Activated CD8-positive, alpha-beta memory T cell treated with anti-CD3 and anti-CD28 coated beads, Interleukin-2, amount 50 U/mL, for 48 hours (primary cell): Measurements from ENCODE around the gene GSKIP.
"Not testable (repeated sequence)": the region's sequence is repeated elsewhere in the genome, so short reads cannot be mapped to it uniquely, and the experiment has no call there.

Experiments
- DNase-seq: peaks from one replicate; pipeline ENCODE4 v3.0.0-alpha.2; 2020

Gene GSKIP

GRCh38 chr14:96362965-96363750 lies at the start of gene GSKIP, which contains the start of gene ATG2B:
Gene GSKIP, plus strand, starts transcription at chr14:96363526. Its CDS starts 18,722 bp downstream, at chr14:96382248.
Gene ATG2B, minus strand, starts transcription at chr14:96363341. Its CDS starts 365 bp downstream, at chr14:96362976.
- DNase-seq, result peak; percentile 98

DNA sequence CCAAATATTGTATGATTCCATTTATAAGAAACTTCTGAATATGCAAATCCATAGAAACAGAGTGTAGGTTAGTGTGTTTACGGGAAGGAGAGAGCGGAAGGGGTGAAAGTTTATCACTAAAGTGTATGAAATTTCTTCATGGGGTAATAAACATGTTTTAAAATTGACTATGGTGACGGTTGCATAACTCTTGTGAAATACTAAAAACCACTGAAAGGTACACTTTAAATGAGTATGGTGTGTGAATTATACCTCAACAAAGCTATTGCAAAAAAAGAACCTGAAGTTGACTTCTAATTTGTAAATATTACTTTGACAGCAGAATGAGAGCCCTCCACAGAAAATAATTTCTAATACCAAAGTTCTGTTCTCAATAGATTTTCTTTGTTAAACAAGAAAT lies 47.2 kb upstream of the GSKIP start:
- DNase-seq, result no peak

- DNase-seq, result no peak
Observed at GRCh38 chr14:96318836-96319235, 44.5 kb upstream of the GSKIP start.

DNA sequence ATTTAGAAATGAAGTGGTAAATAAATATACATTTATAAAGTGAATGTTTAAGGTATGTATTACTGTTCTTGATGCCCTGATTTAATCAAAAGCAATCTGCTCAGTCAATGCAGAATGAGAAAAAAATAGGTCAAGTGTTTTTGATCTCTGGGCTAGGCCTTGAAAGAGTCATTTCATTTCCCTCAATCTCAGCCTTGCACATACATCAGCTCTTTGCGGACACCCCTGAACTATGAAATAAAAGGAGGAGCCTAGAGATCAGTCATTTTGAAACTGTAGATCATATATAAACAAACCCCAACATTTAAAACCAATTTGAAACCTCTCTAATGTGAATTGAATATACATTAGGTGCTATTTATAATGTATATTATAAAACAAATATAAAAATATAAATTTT lies 42.7 kb upstream of the GSKIP start:
- no peak for DNase-seq

DNA sequence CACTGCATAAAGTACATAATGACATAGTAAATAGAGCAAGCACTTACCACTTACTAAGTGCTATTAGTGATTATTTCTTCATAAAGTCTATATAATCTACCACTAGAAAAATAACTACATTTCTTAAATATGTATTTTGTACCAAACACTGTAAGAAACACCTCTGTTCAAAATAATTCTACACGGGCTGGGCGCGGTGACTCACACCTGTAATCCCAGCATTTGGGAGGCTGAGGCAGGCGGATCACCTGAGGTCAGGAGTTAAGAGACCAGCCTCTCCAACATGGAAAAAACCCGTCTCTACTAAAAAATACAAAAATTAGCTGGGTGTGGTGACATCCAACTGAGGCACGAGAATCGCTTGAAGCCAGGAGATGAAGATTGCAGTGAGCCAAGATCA lies 39.1 kb upstream of the GSKIP start:
- no peak for DNase-seq

GRCh38 chr14:96338551-96338950 lies 24.8 kb upstream of the GSKIP start:
- DNase-seq, result no peak

GRCh38 chr14:96341323-96341722 lies 22.0 kb upstream of the GSKIP start:
- no peak for DNase-seq

DNA sequence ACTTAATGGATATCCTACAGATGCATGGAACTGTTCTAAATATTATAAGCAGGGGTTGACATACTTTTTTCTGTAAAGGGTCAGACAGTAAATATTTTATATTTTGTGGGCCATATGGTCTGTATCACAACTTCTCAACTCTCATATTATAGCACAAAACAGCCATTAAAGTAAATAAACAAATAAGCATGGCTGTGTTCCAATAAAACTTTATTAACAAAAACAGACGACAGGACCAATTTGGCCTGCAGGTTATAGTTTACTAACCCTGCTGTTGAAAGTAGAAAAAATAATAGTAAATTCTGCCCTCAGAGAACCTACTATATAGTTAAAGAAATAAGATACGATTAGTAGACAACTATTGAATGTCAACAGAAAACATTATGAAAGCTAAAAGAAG lies 17.7 kb upstream of the GSKIP start:
- no peak for DNase-seq

DNA sequence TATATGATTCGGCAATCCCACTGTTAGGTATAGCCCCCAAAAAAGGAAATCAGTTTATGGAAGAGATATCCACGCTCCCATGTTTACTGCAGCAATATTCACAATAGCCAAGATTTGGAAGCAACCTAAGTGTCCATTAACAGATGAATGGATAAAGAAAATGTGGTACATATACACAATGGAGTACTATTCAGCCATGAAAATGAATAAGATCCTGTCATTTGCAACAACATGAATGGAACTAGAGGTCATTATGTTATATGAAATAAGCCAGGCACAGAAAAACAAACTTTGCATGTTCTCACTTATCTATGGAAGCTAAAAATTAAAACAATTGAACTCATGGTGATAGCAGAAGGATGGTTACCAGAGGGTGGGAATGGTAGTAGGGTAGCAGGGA lies 15.4 kb upstream of the GSKIP start:
- DNase-seq, result not testable (repeated sequence)

DNA sequence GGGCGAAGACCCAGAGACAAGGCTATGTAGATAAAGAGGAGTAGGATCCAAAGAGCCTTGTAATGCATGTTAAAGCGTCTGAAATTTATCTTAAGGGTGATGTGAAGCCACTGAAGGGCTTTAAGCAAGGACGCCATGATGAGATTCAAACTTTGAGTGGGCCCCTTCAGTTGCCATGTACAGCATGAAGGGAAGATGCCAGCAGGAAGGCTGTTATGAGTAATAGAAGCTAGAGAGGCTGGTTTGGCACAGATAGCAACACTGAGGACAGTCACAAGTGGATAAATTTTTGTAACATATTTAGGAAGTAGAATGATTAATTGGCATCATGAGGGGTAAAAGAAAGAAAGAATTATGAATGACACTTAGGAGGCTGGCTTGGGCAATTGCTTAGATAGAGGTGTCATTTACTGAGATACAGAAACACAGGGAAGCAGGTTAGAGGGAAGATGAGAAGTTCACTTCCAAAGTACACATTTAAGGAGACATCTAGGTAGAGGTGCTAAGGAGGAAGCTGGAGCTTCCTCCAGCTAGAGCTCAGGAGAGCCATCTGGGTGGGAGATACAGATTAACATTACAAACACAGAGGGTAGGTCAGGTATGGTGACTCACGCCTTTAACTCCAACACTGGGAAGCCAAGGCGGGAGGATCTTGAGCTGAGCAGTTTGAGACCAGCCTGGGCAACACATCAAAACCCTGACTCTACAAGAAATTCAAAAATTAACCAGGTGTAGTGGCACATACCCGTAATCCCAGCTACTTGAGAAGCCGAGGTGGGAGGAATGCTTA lies 13.8 kb upstream of the GSKIP start:
- DNase-seq, result no peak

GRCh38 chr14:96351986-96352385 lies 11.3 kb upstream of the GSKIP start:
- no peak for DNase-seq

DNA sequence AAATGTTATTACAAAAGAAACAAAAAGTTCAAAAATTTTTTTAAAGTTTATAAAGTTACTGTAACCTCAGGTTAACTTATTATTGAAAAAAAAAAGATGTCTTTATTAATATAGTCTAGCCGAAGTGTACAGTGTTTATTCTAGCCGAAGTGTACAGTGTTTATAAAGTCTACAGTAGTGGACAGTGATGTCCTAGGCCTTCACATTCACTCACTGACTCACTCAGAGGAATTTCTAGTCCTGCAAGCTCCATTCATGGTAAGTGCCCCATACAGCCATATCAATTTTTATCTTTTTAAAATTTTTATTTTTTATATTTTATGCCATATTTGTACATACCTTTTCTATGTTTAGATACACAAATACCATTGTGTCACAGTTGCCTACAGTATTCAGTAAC lies 10.6 kb upstream of the GSKIP start:
- no peak for DNase-seq

- DNase-seq, result no peak
Observed at GRCh38 chr14:96354246-96354645, 9.1 kb upstream of the GSKIP start.

- no peak for DNase-seq
Observed at GRCh38 chr14:96357216-96357615, 6.1 kb upstream of the GSKIP start.

DNA sequence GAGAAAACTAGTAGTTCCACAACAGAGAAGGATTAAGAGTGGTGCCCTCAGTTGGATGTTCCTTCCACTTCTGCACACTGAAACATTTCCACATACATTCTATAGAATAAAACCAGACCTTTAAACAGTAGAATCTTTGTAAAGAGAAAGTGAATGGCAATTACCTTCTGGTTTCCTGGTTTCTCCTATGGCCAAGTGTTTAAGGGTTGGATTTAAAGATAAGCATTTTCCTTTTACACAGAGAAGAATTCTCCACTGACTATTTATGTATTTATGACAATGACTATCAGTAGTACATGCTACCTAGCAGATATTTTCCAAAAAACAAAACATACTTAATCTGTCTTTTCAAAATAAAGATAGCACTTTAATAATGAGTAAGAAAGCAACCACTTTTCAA lies 3.4 kb upstream of the GSKIP start:
- no peak for DNase-seq

DNA sequence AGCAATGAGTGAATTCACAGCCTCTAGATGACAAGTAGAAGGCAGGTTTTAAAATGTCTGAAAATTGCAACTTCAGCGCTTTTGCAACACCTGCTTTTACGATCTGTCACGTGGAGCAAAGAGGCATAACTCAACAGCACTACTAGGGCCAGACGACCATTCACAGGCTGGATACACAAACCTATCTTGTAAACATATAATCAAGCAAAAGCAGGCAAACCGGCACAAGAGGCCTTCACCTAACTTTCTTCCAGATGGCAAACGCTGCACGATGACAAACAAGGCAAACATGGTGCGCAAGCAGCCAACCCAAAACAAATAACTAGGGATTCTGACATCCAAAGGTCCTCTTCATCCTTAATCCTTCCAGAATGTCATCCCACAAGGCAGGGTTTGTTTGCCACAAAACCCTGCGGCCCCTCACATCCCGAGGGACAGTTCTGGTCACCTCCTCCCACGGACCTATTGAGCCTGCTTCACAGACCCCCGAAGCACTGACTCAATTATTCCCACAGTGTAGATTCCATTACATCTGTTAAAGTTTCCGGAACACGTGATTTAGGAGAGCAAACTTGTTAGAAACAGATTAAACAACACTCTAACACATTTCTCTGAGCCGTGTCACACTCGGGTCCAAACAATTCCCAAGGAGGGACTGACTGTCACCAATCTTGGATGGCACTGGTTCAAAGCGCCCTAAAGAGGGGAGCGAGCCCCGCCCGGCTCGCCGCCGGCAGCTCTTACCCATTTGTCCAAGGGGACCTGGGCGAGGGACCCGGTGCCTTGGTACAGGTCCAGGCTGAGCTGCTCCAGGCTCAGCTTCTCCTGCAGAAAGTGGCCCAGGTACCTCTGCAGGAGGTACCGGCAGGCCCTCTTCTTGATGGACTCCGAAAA lies 1.0 kb upstream of the GSKIP start:
- peak; percentile 61 for DNase-seq

GRCh38 chr14:96363751-96364336 lies 518 bp downstream of the GSKIP start:
- DNase-seq, result no peak

DNA sequence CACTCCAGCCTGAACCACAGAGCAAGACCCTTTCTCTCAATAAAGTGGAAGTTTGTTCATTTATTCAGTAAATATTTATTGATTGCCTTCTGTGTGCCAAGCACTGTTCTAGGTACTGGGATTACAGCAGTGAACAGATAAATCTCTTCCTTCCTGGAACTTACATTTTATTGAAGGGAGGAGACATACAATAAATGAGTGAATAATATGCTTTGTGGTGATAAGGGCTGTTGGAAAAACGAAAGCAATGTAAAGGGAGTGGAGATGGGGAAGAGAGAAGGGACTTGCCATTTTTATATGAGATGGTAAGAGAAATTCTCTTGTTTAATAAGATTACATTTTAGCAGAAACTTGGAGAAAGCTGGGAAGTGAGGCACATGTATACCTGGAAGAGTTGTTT lies 1.6 kb downstream of the GSKIP start:
- DNase-seq, result no peak

- no peak for DNase-seq
Observed at GRCh38 chr14:96368534-96368933, 5.2 kb downstream of the GSKIP start.

GRCh38 chr14:96370528-96370927 lies 7.2 kb downstream of the GSKIP start:
- no peak for DNase-seq

GRCh38 chr14:96373538-96373937 lies 10.2 kb downstream of the GSKIP start:
- no peak for DNase-seq

- no peak for DNase-seq
Observed at GRCh38 chr14:96376093-96376492, 12.8 kb downstream of the GSKIP start.

DNA sequence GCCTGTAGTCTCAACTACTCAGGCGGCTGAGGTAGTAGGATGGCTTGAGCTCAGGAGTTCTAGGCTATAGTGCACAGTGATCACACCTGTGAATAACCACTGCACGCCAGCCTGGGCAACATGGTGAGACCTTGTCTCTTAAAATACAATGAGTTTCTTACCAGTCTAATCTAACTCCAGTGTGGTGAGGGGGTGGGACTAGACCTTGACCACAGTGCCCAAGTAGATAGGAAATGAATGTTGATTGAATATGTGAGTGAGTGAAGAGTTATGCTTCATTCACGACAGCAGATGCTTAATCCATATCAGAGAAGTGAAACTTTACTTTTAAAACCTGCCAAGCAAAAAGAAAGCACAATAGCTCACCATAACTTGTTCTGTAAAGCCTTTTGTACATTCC lies 17.4 kb downstream of the GSKIP start:
- no peak for DNase-seq
